ENCODE measurements around the gene CYGB. TPM values are rescaled to one million over a fixed set of nuclear protein-coding genes. Genes with fewer than 3 reads are reported as not detected.
"Not testable (repeated sequence)": the region's sequence is repeated elsewhere in the genome, so short reads cannot be mapped to it uniquely, and the experiment has no call there.

Gene CYGB
- total RNA-seq, 1 donor from 2014 or later = 0.46 TPM

DNA sequence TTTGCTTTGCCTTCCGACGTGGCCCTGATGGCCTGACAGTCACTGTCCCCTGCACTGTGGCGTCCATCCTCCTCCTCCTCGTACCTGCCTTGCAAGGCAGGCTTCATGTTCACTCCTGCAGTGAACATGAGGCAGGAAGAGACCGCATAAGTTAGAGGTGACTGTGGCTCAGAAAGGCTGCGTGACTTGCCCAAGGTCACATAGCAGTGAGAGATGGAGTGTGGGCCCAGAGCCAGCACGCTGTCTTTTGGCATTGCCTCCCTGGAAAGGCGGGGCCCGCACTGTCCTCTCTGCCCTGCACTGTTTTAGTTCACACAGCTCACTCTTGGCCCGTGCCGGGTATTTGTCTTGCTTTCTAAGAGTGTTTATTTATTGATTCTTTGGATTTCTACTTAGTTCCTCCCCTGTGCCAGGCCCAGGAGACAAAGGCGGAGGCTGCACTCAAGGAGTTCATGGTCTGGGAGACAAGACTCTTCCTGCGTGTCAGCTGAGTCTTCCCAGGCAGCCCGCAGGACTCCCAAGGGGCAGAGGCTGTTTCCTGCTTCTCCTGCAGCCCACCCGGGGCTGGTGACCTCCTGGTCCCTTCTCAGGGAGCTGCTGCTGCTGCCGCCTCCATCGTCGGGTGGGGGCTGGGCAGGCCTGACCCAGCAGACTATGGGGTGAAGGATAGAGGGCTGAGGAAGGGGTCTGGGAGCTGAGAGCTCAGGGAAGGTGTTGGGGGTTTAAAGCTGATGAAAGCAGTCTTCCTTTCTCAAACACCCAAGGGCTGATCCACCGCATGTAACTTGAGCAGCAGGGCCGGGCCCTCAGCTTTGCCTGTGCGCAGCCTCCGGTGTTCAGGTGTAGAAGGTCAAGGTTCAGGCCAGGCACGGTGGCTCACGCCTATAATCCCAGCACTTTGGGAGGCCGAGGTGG, 12.7 kb downstream of the CYGB start:
- Mint-ChIP-seq H3K36me3 (ENCODE audit: insufficient read depth) (no peaks in the 10 kb centered on the region), H3K27me3 (peaks cover 38% of the 10 kb centered on the region), H3K27ac (peak overlapping the region; percentile 19), H3K9me3 (ENCODE audit: low read depth) (no peaks in the 10 kb centered on the region), H3K4me1 (ENCODE audit: low read depth) (peaks cover 13% of the 10 kb centered on the region), H3K4me3 (ENCODE audit: low read depth) (peak overlapping the region; percentile 27)
- DNase-seq (ENCODE audit: low spot score, unreplicated experiment) = no peak
- TF ChIP-seq, protein P1, sequence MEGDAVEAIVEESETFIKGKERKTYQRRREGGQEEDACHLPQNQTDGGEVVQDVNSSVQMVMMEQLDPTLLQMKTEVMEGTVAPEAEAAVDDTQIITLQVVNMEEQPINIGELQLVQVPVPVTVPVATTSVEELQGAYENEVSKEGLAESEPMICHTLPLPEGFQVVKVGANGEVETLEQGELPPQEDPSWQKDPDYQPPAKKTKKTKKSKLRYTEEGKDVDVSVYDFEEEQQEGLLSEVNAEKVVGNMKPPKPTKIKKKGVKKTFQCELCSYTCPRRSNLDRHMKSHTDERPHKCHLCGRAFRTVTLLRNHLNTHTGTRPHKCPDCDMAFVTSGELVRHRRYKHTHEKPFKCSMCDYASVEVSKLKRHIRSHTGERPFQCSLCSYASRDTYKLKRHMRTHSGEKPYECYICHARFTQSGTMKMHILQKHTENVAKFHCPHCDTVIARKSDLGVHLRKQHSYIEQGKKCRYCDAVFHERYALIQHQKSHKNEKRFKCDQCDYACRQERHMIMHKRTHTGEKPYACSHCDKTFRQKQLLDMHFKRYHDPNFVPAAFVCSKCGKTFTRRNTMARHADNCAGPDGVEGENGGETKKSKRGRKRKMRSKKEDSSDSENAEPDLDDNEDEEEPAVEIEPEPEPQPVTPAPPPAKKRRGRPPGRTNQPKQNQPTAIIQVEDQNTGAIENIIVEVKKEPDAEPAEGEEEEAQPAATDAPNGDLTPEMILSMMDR (IDR thresholded peaks at IDR 0.05; ENCODE audit: unreplicated experiment) = no peak

DNA sequence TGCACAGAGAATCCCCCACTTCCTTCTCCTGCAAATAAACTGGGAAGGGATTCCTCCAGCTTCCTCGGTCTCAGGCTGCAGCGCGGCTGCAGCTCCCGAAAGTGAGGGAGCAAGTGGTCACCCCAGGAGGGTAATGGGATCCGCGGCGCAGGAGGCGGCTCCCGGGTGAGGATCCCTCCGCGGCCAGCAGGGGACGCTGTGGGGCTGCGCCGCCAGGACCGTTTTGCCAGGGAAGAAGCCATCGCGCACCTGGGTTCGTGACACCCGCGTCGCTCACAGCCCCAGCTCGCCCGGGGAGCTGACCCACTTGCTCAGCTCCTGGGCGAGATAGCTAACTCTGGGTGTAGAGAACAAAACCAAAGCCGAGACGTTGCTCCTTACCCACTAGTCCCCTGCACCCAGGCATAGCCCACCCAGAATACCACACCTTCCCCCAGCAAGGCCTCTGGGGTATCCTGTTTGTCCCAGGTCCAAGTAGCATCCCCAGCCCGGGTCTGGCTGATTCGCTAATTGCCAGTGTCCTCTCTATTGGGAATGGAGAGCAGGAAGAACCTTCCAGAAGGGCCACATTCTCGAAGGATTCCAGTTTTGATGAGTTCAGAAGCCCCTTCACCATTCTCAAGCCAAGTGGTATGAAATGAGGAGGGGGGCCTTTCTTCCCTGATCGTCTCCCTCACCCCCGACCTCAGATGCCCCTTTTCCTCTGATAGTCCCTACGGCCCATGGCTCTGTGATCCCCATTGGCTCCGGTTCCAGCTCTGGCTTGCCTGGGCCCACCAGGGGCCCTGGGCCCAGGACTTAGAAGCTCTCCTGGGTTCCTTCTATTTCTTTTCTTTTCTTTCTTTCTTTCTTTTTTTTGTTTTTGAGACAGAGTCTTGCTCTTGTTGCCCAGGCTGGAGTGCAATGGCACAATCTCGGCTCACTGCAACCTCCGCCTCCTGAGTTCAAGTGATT, 14.1 kb downstream of the CYGB start:
- H3K4me3 Mint-ChIP-seq (ENCODE audit: low read depth) = no peak overlapping the region

DNA sequence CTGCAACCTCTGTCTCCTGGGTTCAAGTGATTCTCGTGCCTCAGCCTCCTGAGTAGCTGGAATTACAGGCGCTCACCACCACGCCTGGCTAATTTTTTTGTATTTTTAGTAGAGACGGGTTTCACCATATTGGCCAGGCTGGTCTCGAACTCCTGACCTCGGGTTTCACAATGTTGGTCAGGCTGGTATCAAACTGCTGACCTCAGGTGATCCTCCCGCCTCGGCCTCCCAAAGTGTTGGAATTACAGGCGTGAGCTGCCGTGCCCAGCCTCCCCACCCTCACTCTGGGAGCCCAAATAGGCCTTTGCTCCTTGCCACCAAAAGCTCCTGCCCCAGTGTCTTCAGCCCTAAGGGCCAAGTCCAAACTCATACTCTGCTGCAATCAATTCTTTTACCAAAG, 15.8 kb downstream of the CYGB start:
- not testable (repeated sequence) for H3K36me3 Mint-ChIP-seq (ENCODE audit: insufficient read depth); H3K4me3 Mint-ChIP-seq (ENCODE audit: low read depth); DNase-seq (ENCODE audit: low spot score, unreplicated experiment); H3K4me1 Mint-ChIP-seq (ENCODE audit: low read depth); H3K9me3 Mint-ChIP-seq (ENCODE audit: low read depth); H3K27ac Mint-ChIP-seq
- peaks cover 43% of the 10 kb centered on the region for H3K27me3 Mint-ChIP-seq

More for the DNA sequence above, 14.1 kb downstream of the CYGB start:
- Mint-ChIP-seq H3K27me3 (peaks cover 47% of the 10 kb centered on the region), H3K4me1 (ENCODE audit: low read depth) (peaks cover 13% of the 10 kb centered on the region), H3K27ac (peak overlapping the region; percentile 91), H3K36me3 (ENCODE audit: insufficient read depth) (no peaks in the 10 kb centered on the region), H3K9me3 (ENCODE audit: low read depth) (no peaks in the 10 kb centered on the region)
- TF ChIP-seq, protein P1 (IDR thresholded peaks at IDR 0.05; ENCODE audit: unreplicated experiment) = peak; percentile 100
- DNase-seq (ENCODE audit: low spot score, unreplicated experiment) = peak; percentile 77

DNA sequence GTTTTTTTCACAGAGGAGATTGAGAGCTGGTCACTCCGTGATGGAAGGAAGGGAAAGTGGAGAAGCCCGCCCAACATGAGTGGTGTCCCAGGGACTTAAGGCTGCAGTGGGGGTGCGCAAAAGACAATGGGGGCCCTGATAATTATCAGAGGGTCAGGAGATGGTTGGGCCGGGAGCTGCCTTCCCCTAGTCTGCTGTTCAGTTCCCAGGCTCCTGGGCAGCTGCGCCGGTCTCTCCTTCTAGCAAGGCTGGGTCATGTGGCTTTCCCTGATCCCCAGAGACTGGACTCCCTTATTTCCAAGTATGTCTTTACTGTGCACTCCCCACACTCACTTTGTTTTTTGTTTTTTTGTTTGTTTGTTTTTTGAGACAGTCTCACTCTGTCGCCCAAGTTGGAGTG, 16.2 kb downstream of the CYGB start:
- Mint-ChIP-seq H3K4me3 (ENCODE audit: low read depth) (no peak overlapping the region), H3K9me3 (ENCODE audit: low read depth) (no peaks in the 10 kb centered on the region), H3K27ac (no peak overlapping the region), H3K36me3 (ENCODE audit: insufficient read depth) (no peaks in the 10 kb centered on the region), H3K4me1 (ENCODE audit: low read depth) (peaks cover 10% of the 10 kb centered on the region), H3K27me3 (peaks cover 43% of the 10 kb centered on the region)
- DNase-seq (ENCODE audit: low spot score, unreplicated experiment) = no peak
- TF ChIP-seq, protein P1 (IDR thresholded peaks at IDR 0.05; ENCODE audit: unreplicated experiment) = no peak

DNA sequence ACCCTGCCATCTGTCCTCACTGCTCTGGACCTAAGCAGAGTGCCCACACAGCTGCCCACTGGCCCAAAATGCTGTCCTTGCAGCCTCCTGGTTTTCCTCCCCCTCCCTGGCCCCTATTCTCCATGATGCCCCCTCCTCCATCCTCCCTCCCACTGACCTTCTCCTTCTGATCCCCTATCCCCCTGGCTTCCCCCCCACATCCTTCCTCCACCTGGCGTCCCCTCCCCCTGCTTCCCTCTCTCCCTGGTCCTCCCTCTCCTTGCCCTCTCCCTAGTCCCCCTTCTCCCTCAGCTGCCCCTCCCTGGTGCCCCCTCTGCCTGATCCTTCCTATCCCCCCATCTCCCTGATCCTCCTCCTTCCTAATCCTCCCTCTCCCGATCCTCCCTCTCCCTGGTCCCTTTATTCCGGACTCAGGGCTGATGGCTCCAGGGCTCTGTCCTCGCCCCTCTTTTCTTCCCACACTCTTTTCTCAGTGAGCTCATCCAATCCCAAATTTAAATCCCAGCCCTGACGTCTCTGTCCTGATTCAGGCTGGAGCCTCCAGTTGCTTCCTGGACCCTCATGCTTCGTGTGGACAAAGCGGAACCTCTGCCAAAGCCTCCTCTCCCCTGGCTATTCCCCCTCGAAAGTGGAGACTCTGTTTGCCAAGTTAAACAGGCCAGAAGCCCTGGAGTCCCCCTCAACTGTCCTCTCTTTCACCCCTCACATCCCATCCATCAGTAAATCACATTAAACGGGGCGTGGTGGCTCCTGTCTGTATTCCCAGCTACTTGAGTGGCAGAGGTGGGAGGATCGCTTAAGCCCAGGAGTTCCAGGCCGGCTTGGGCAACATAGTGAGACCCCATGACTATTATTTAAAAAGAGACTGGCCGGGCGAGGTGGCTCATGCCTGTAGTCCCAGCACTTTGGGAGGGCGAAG, 18.2 kb downstream of the CYGB start:
- Mint-ChIP-seq H3K36me3 (ENCODE audit: insufficient read depth) (no peaks in the 10 kb centered on the region), H3K4me3 (ENCODE audit: low read depth) (no peak overlapping the region), H3K4me1 (ENCODE audit: low read depth) (peaks cover 2% of the 10 kb centered on the region), H3K9me3 (ENCODE audit: low read depth) (no peaks in the 10 kb centered on the region), H3K27me3 (peaks cover 37% of the 10 kb centered on the region), H3K27ac (no peak overlapping the region)
- TF ChIP-seq, protein P1 (IDR thresholded peaks at IDR 0.05; ENCODE audit: unreplicated experiment) = no peak
- no peak for DNase-seq (ENCODE audit: low spot score, unreplicated experiment)

All from progenitor cell of endocrine pancreas (in vitro differentiated cells).